Nephron progenitor cell (in vitro differentiated cells): ENCODE results near the gene ACER3.

Experiments used
- DNase-seq: peaks from one replicate; pipeline ENCODE4 v3.0.0; 2021
- H3K27ac Mint-ChIP-seq: 2 replicates; pipeline ENCODE4 v1.8.0; 2021; ENCODE audit warnings: mild to moderate bottlenecking, moderate library complexity, mixed read lengths
- H3K27me3 Mint-ChIP-seq: 2 replicates; pipeline ENCODE4 v1.8.0; 2021; ENCODE audit warnings: mild to moderate bottlenecking, low read depth, mixed read lengths; ENCODE audit not compliant: poor library complexity
- H3K36me3 Mint-ChIP-seq: 2 replicates; pipeline ENCODE4 v1.8.0; 2021; ENCODE audit warnings: low read depth, mixed read lengths
- H3K4me1 Mint-ChIP-seq: 2 replicates; pipeline ENCODE4 v1.8.0; 2021; ENCODE audit warnings: mixed read lengths
- H3K4me3 Mint-ChIP-seq: 2 replicates; pipeline ENCODE4 v1.8.0; 2021; ENCODE audit warnings: mild to moderate bottlenecking, moderate library complexity, mixed read lengths
- H3K9me3 Mint-ChIP-seq: 2 replicates; pipeline ENCODE4 v1.8.0; 2021; ENCODE audit warnings: mild to moderate bottlenecking, moderate library complexity, mixed read lengths
- CTCF ChIP-seq: fragments of 200-600 bp; sonication (generic); IDR thresholded peaks from 2 replicates; pipeline ENCODE4 v1.5.0; 2021; ENCODE audit warnings: antibody characterized with exemption

Gene ACER3

GRCh38 chr11:77052518-77052917, 191.8 kb downstream of the ACER3 start:
- Mint-ChIP-seq H3K27ac (no peak overlapping the region), H3K4me3 (no peak overlapping the region), H3K36me3 (no peaks in the 10 kb centered on the region), H3K4me1 (peaks cover 23% of the 10 kb centered on the region), H3K27me3 (peaks cover 10% of the 10 kb centered on the region), H3K9me3 (peaks cover 33% of the 10 kb centered on the region)
- TF ChIP-seq CTCF = no peak
- no peak for DNase-seq

- TF ChIP-seq CTCF = no peak
- no peak overlapping the region for H3K27ac Mint-ChIP-seq
- no peaks in the 10 kb centered on the region for H3K36me3 Mint-ChIP-seq
- no peak overlapping the region for H3K4me3 Mint-ChIP-seq
- H3K4me1 Mint-ChIP-seq = peaks cover 23% of the 10 kb centered on the region
- DNase-seq = no peak
- peaks cover 10% of the 10 kb centered on the region for H3K27me3 Mint-ChIP-seq
- H3K9me3 Mint-ChIP-seq = peaks cover 34% of the 10 kb centered on the region
These were observed 192.7 kb downstream of the ACER3 start for GRCh38 chr11:77053217-77054015.

- no peaks in the 10 kb centered on the region for H3K36me3 Mint-ChIP-seq
These were observed 193.4 kb downstream of the ACER3 start for GRCh38 chr11:77054084-77054483.

GRCh38 chr11:77055101-77055561, 194.4 kb downstream of the ACER3 start:
- no peak for TF ChIP-seq CTCF
- no peak for DNase-seq

More at GRCh38 chr11:77054084-77054483, 193.4 kb downstream of the ACER3 start:
- no peak for DNase-seq
- no peak overlapping the region for H3K4me3 Mint-ChIP-seq
- peaks cover 23% of the 10 kb centered on the region for H3K4me1 Mint-ChIP-seq
- peaks cover 10% of the 10 kb centered on the region for H3K27me3 Mint-ChIP-seq
- H3K27ac Mint-ChIP-seq = no peak overlapping the region
- no peak for TF ChIP-seq CTCF
- H3K9me3 Mint-ChIP-seq = peaks cover 34% of the 10 kb centered on the region

GRCh38 chr11:77055913-77056312, 195.2 kb downstream of the ACER3 start:
- DNase-seq = no peak
- H3K27me3 Mint-ChIP-seq = peaks cover 13% of the 10 kb centered on the region
- no peak overlapping the region for H3K27ac Mint-ChIP-seq
- H3K4me3 Mint-ChIP-seq = no peak overlapping the region
- peaks cover 42% of the 10 kb centered on the region for H3K9me3 Mint-ChIP-seq
- H3K4me1 Mint-ChIP-seq = peaks cover 23% of the 10 kb centered on the region
- no peak for TF ChIP-seq CTCF
- H3K36me3 Mint-ChIP-seq = no peaks in the 10 kb centered on the region

More at GRCh38 chr11:77055101-77055561, 194.4 kb downstream of the ACER3 start:
- H3K36me3 Mint-ChIP-seq = no peaks in the 10 kb centered on the region
- H3K27ac Mint-ChIP-seq = no peak overlapping the region
- no peak overlapping the region for H3K4me3 Mint-ChIP-seq
- H3K9me3 Mint-ChIP-seq = peaks cover 34% of the 10 kb centered on the region
- peaks cover 23% of the 10 kb centered on the region for H3K4me1 Mint-ChIP-seq
- peaks cover 11% of the 10 kb centered on the region for H3K27me3 Mint-ChIP-seq
